ENCODE measurements around the gene EHF.
A peak's percentile ranks its signal among the peaks of the same experiment; 100 is the strongest.

EHF gene

DNA sequence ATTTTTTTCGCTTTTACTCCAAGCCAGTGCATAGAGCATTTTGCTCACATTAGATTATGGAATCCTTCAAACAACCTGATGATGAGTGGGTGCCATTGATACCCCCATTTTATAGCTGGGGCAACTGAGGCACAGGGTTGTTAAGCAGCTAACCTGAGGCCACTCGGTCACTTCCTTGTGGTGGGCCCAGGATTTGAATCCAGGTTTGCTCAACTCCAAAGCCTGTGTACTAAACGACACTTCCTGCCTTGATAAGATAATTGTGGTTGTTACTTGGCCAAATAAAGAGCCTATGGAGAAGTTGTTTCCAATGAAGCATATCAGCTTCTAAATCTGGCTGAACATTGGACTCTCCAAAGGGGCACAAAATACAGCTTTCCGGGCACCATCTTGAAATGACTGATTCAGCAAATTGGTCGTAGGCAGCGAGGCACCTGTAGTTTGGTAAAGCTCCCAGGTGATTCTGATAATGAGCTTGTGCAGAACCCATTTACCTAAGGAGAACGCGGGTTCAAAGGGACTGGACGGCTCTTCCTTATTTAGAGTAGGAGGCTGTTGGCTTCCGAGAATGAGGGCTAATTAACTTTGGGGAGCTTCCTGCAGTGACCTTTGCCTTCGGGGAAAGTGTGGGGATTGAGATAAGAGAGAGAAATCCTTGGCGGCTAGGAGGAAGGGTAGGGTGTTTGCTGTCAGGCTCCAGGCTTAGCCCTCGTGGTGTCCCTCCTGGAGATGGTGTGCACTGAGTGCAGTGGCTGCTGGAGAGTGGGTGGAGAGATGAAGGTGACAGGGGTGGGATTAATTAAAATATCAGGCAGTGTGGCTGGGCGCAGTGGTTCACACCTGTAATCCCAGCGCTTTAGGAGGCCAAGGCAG lies 17.5 kb upstream of the EHF start:
- no peak for DNase-seq

- no peak for DNase-seq
Measured at GRCh38 chr11:34604145-34604544, 16.7 kb upstream of the EHF start.

DNA sequence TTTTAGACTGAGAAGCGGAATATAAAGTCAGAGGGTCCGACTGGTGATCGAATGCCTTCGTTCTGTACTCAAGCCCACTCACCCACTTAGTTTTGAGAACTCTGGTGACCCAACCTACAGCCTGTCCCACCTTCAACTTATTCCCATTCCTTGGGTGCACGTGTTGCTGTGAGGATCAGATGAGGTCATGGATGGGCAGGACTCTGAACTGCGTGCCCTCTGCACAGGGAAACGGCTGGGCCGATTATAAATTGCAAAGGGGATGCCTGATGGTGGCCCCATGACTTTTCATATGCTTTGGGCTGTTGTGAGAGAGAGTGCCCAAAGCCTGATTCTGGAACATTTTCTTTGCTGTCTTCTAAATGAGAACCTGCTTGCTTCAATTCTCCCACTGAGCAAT lies 16.0 kb upstream of the EHF start:
- DNase-seq, result no peak

DNA sequence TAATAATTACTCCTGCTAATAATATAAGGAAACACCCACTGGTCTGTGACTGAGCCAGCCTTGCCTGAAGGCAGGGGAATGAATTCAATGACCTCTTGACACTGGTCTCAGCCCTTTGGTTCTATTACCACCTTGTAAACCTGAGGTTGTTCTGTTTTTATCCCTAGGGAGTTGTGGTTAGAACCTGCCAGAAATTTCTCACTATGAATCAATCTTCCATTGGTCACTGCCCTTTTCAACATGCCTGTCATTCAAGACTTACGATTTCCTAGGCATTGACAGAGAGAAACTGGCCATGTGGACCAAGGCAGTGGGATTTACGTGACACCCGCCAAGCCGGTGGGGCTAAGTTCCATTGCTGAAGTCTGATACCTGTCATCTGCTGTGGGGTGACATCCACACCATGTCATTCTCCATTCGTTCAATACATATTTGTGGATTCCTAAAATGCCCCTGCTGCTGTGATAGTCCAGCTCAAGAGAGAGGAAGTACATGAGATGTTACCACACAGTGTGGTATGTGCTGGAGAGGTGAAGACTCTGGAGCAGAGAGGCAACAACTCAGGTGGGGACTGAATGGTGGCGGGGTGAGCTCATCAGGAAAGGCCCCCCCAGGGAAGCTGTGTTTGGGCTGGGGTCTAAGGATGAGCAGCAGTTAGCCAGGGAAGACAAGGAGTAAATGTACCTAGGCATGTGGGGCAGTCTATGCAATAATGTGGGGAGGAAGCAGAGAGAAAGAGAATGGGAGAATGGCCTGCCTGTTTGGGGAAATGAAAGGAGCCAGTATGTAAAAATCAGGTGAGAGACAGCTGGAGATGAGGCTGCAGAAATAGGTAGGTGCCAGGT lies 15.2 kb upstream of the EHF start:
- no peak for DNase-seq

DNA sequence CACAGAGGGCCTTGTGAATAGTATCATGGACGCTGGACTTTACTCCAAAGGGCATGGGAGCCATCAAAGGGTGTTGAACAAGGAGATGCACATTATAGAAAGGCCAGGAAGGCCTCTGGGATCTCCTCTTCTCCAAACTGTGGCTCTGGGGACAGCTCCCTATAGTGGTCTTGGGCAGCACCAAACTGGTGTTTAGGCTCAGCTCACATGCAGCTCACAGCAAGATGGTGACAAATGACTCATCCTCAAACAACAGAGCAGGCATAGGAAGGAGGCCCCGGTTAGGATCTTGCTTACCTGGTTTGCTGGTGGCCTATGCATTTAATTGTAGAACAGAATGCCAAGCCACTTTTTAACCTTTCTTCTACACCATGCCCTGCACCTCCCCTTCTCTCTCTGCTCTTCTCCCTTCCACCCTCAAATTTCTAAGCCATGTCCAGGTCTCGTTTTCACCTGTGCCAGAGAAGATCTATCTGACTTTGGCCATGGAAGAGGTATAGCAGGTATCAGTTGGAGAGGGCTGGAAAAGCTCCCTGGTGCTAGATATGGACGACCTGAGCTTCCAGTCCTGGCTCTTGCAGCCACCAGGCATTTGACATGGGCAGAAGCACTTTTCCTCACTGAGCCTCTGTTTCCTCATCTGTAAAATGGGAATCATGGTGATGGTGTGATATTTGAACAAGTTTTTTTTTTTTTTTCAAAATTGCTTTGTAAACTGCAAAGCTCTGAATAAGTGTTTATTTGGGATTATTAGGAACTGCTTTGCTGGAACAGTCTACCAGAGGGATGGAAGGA lies 14.4 kb upstream of the EHF start:
- DNase-seq, result no peak

DNA sequence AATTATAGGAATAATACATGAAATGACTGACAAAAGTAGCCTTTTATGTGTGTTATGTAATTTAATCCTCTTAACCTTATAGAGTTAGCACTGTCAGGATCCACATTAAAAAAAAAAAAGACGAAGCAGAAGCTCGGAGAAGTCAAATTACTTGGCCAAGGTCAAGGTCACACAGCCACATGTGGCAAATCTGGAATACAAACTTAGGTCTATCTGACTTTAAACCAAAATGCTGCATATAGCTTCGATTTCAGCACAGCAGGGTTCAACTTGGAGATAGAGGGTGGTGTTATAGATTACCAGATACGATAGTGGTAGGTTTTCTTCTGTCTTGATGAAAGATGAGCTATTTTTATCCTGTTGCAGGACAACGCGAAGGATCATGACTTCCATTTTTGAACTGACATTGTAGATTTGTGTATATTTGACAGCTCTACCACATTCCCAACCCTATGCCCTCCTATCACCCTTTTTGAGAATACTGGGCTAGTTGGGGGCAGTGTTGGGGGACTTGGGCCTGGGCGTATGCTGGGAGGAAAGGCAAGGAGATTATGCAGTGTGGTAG lies 11.6 kb upstream of the EHF start:
- DNase-seq, result no peak

GRCh38 chr11:34609850-34610249 lies 11.0 kb upstream of the EHF start:
- no peak for DNase-seq

- DNase-seq, result no peak
Measured at GRCh38 chr11:34610324-34611041, 10.4 kb upstream of the EHF start.

DNA sequence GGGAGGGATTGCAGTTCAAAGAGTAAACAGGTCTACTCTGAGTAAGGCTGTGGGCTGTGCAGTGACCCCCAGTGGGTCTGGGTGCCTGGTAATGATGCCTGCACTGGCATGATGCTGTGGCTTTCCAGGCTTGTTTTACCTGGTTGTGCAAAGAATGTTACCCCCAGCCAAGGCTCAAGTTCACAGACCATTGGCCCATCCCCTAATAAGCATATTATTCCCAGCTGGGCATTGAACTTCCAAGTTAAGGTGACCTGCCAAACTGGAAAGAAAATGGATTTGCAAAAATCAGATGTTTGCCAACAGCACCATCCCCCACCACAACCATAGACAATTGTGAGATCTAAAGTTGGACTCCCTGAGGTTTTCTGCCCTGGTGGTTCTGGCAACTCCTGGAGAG lies 7.9 kb upstream of the EHF start:
- DNase-seq, result no peak

DNA sequence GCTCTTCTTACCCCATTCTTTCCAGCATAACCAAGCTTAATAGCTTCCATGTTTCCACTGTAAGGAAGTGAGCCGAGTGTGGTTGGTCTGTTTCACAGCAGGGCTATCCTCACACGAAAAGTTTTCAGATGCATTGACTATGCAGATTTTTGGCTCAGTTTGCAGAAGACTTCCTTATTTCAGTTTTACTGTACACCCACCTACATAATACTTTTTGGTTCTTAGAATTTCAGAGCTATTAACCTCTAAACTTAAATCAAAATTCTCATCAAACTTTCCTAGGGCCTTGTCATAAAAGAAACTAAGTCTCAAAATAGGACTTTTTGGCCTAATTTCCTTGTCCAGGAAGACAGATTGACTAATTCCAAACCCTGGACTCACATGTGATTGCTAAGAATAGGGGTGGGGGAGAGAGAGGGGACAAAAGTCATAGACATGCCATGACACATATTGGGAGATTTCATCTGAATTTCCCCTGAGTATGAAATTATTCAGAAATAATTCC lies 7.3 kb upstream of the EHF start:
- no peak for DNase-seq

DNA sequence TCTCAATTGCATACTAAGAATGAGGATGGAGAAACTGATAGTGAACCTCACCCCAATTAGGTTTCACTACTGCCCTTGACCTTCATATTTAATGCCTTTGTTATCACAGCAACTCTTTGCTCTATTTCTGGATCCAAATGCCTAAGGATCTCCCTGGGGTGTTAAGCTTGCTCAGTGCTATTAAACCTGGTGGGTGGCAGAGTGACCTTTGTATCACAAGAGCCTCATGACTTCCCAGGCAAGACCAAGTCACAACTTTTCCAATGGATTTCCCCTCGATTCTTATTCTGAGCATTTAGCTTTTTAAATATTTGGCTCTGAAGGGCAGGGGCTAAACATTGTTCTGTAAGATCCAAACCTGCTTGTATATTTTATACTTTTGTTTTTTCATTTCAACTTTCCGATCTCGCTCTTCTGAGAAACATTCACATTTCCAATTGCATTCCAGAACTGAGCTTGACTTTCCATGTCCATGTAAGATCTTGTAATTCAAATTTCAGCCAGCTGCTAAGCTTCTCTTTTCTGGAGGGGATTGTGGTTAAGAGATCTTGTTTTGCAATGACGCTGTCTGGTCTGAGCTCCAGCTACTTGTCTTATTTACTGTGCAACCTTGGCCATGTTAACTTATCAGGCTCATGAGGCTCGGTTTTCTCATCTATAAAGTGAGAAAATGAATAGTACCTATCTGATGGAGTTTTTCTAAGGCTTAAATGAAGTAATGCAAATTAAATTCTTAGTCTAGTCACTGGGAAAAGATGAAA lies 6.4 kb upstream of the EHF start:
- peak; percentile 22 for DNase-seq

- DNase-seq, result no peak
Measured at GRCh38 chr11:34616086-34616485, 4.8 kb upstream of the EHF start.

DNA sequence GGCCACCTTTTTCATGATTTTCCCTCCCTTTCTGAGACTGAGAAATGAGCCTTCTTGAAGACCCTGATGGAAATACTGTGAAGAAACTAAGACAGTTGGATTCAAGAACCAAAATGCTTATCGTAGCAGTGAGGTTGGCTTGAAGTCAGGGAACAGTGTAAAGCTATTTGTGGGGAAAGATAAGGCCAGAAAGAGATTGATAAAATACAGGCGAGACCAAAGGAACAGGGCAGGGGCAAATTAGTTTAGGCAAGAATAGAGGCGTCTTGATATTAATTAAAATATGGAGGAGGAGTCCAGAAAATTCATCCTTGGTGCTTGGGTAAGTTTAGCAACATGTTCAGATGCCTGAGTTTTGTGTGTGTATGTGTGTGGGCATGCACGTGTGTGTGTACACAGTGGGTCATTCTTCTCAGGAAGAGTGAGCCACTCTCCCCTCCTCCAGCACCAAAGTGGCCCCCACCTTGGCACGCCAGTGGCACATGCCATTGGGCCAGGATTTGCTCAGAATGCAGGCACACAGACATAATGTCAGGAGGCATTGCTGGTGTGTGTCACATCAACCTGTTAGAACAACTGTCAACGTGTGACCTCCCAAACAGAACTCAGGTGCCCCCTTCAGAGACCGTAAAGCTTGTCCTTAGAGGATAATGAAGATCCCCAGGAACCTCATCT lies 3.9 kb upstream of the EHF start:
- DNase-seq, result no peak

- no peak for DNase-seq
Measured at GRCh38 chr11:34618406-34618805, 2.5 kb upstream of the EHF start.

DNA sequence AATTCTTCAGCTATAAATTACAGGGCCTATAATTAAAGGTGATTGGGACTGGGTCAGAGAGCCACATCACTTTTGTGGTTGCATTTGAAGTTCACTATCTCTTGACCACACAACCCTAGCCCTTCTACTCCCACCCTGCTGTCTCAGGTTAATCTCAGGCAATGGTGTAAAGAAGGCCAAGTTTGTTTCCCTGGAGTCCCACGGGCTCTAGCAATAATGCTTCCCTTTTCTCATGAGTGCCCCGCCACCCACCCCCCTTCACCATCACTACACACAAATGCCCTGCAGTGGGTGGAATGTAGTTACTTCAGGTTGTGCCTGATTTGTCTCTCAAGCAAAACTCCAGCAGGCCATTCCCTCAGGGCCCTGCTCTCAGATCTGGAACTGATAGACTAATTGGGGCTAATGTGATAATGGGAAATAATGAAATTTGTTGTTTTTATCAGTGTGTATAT lies 1.8 kb upstream of the EHF start:
- no peak for DNase-seq

DNA sequence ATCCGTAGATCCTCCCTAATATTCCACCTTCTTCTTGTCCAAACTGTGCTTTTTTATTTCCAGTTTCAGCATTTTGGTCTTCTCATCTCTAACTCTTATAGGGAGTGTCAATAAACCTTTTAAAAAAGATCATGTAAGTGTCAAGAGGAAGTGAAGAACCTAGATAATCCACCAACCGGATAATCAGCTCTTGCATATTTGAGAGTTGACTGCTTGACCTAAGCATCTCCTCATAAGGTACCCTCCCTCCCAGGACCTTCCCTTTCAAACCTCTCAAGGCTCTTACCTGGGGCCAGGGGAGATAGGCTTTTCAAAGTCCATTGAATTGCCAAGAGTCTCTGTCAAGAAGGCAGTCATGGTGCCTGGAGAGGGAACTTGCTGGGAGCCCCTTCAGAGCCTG lies 691 bp upstream of the EHF start:
- DNase-seq, result no peak

DNA sequence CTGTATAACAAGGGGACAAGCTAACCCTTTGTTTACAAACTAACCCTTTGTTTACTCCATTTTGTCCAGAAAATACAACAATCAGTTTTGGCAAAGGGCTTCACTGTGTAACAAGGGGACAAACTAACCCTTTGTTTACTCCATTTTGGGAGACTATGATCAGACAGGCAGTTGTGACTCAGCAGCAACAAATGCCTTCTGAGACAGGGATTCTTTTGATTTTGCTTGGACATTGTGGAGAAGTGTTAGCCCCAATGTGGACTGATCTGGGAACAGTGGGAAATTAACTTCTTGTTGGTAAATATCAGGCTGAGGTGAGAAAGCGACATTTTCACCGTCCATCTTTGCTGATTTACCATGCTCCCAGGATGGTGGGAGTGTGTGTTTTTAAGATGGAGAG lies 983 bp downstream of the EHF start:
- DNase-seq, result no peak

DNA sequence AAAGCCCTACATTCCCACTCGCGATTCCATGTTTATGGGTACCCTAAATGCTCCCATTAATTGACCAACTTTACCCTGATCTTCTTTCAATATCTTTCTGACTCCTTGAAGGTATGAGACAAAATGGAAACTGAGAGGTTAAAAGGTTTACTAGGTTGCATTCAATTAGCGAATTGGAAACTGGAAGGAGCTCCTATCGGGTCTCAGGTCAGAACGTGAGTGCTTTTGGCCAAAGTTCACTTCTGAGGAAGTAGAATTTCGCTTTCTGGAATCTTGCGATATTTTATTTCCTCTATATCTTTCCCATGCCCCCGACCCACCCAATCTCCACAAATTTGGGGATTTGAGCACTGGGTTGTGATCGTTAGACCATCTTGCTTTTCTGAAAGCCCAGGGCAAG lies 2.6 kb downstream of the EHF start:
- no peak for DNase-seq

GRCh38 chr11:34624069-34624468 lies 3.2 kb downstream of the EHF start:
- DNase-seq, result no peak

- DNase-seq, result no peak
Measured at GRCh38 chr11:34625576-34625975, 4.7 kb downstream of the EHF start.

GRCh38 chr11:34626393-34626792 lies 5.5 kb downstream of the EHF start:
- no peak for DNase-seq

Data from fibroblast of skin of right quadriceps (primary cell).